Lower lobe of right lung (tissue), 2 donors: ENCODE data around the gene PEX14. TPM values are rescaled to one million over a fixed set of nuclear protein-coding genes. Genes with fewer than 3 reads are reported as not detected.

Experiments used
- ATAC-seq, 2 donors: fragments of 200-7000 bp; cut with Tn5 transposase; one replicate each; pipeline ENCODE4 v1.9.1; 2020 to 2022; ENCODE audit warnings: mild to moderate bottlenecking in 2 of 2, moderate library complexity in 2 of 2
- DNase-seq: peaks from one replicate; pipeline ENCODE4 v3.0.0-alpha.2; 2020
- H3K27ac ChIP-seq: fragments of 200-600 bp; one replicate; pipeline ENCODE4 v1.8.0; 2022
- H3K27me3 ChIP-seq: fragments of 200-600 bp; one replicate; pipeline ENCODE4 v1.8.0; 2022; ENCODE audit warnings: low read depth
- H3K36me3 ChIP-seq: fragments of 200-600 bp; one replicate; pipeline ENCODE4 v1.8.0; 2022; ENCODE audit warnings: mild to moderate bottlenecking
- H3K4me1 ChIP-seq: fragments of 200-600 bp; one replicate; pipeline ENCODE4 v1.8.0; 2022
- H3K4me3 ChIP-seq: fragments of 200-600 bp; one replicate; pipeline ENCODE4 v1.8.0; 2022; ENCODE audit warnings: mild to moderate bottlenecking
- H3K9me3 ChIP-seq: fragments of 200-600 bp; one replicate; pipeline ENCODE4 v1.8.0; 2022
- CTCF ChIP-seq: fragments of 200-600 bp; IDR thresholded peaks from one replicate; pipeline ENCODE4 v1.8.0; 2022; ENCODE audit warnings: antibody characterized with exemption, mild to moderate bottlenecking
- intact Hi-C: fragments of 100-400 bp; cut with DNase I; formaldehyde crosslinking; loops from one replicate; pipeline ENCODE4 v1.11.0; 2022
- total RNA-seq: library from RNA; stranded (reverse); fragmentation: NEBNext Ultra II Directional; extraction: Animal tissue kit (Norgen Biotek cat#: 25700); gene quantifications from one replicate; pipeline ENCODE4 v1.2.1, GENCODE V29; 2021
- donor health status: DM: no; HTN: yes; CAD: no; lungs with severe emphysema.

The PEX14 gene
- total RNA-seq, 1 donor from 2014 or later: 27.9 TPM

DNA sequence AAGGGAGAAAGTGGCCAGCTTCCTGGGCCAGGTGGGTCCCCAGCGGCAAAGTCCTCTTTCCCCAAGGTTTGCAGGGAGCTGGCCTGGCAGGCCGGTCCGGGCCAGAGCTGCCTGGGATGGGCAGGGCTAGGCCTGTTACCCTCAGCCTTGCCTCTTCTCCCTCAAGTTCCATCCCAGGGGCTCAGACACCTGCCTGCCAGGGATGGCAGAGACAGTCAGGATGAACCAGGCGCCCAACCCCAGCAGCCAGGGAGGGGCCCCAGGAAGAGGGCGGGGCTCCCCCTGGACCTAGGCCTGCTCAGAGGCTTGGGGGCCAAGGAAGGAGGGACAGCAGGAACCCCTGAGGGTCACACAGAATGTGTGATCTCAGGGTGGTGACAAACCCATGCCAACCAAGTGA, 201.1 kb downstream of the PEX14 start:
- Histone ChIP-seq H3K27me3 (no peaks in the 10 kb centered on the region), H3K4me1 (peaks cover 83% of the 10 kb centered on the region), H3K9me3 (no peaks in the 10 kb centered on the region), H3K27ac (peak overlapping the region; percentile 79), H3K36me3 (no peaks in the 10 kb centered on the region), H3K4me3 (peak overlapping the region; percentile 6)
- TF ChIP-seq CTCF: no peak
- intact Hi-C loops: no loop called here
- ATAC-seq: no peak
- DNase-seq: no peak

DNA sequence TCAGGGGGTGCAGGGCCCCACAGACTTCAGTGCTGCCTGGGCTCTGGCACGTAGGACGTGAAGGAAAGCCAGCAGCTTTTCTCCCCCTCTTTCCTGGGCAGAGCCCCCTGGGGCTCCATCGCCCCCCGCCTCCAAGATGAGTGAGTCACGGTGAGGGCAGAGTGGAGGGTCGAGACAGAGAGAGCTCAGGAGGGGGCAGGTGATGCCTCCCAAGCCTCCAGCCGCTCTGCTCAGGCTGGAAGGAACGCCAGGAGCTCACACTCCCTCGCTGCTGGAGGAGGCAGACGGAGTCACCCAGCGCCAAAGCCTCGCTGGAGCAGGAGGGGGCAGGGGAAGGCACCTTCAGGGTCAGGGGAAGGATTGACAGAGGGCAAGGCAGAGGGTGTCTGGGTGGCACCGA, 202.2 kb downstream of the PEX14 start:
- Histone ChIP-seq H3K4me3 (no peak overlapping the region), H3K27ac (peak overlapping the region; percentile 79), H3K9me3 (no peaks in the 10 kb centered on the region), H3K36me3 (no peaks in the 10 kb centered on the region), H3K4me1 (peaks cover 95% of the 10 kb centered on the region), H3K27me3 (no peaks in the 10 kb centered on the region)
- ATAC-seq (no peak), DNase-seq (no peak)
- TF ChIP-seq CTCF: no peak
- intact Hi-C loops: no loop called here

GRCh38 chr1:10677491-10678391, 203.0 kb downstream of the PEX14 start:
- ATAC-seq: peak in 1 of 2 donors; percentile 18
- Histone ChIP-seq H3K36me3 (no peaks in the 10 kb centered on the region), H3K4me1 (peaks cover 96% of the 10 kb centered on the region), H3K9me3 (no peaks in the 10 kb centered on the region), H3K4me3 (no peak overlapping the region), H3K27me3 (no peaks in the 10 kb centered on the region), H3K27ac (peak overlapping the region; percentile 79)
- no peak for TF ChIP-seq CTCF
- intact Hi-C loops: no loop called here
- DNase-seq: no peak

- peak overlapping the region; percentile 79 for H3K27ac ChIP-seq
These were observed 203.7 kb downstream of the PEX14 start for GRCh38 chr1:10678402-10678801.

GRCh38 chr1:10678852-10679251, 204.1 kb downstream of the PEX14 start:
- Histone ChIP-seq H3K27me3 (no peaks in the 10 kb centered on the region), H3K9me3 (no peaks in the 10 kb centered on the region), H3K4me3 (peak overlapping the region; percentile 3), H3K36me3 (no peaks in the 10 kb centered on the region), H3K27ac (peak overlapping the region; percentile 79), H3K4me1 (peaks cover 99% of the 10 kb centered on the region)
- no peak for ATAC-seq
- no peak for DNase-seq
- intact Hi-C loops: no loop called here
- TF ChIP-seq CTCF: no peak

More at GRCh38 chr1:10678402-10678801, 203.7 kb downstream of the PEX14 start:
- no peaks in the 10 kb centered on the region for H3K36me3 ChIP-seq
- no peaks in the 10 kb centered on the region for H3K9me3 ChIP-seq
- intact Hi-C loops: no loop called here
- DNase-seq (no peak), ATAC-seq (no peak)
- peaks cover 97% of the 10 kb centered on the region for H3K4me1 ChIP-seq
- no peaks in the 10 kb centered on the region for H3K27me3 ChIP-seq
- no peak for TF ChIP-seq CTCF
- no peak overlapping the region for H3K4me3 ChIP-seq
